Kidney (tissue), 14 donors: ENCODE measurements around the gene ZBTB49. TPM values are rescaled to one million over a fixed set of nuclear protein-coding genes. Genes with fewer than 3 reads are reported as not detected.

ENCODE experiments used
- DNase-seq, 5 donors: peaks; one replicate each; pipeline ENCODE4 v3.0.0-alpha.2; 2013 to 2020
- FAIRE-seq: peaks from 2 replicates; lab custom pipeline; 2012; peaks lifted over from hg19 to GRCh38; lab: Jason Lieb, UNC
- H3K27ac ChIP-seq, 2 donors: one replicate each; pipeline ENCODE4 v1.7.0; 2013; ENCODE audit warnings: low read depth in 2 of 2, low read length in 2 of 2, inconsistent platforms in 1 of 2
- H3K27me3 ChIP-seq: one replicate; pipeline ENCODE4 v1.7.1; 2013; ENCODE audit warnings: low read length, inconsistent platforms; ENCODE audit not compliant: control insufficient read depth, insufficient read depth
- H3K36me3 ChIP-seq, 3 donors: one replicate each; pipeline versions ENCODE4 v1.7.0 to v1.7.1; 2013; ENCODE audit warnings: low read length in 3 of 3, control low read depth in 1 of 3, inconsistent platforms in 1 of 3; ENCODE audit not compliant: insufficient read depth in 3 of 3, control insufficient read depth in 2 of 3
- H3K4me1 ChIP-seq, 3 donors: one replicate each; pipeline versions ENCODE4 v1.7.0 to v1.7.1; 2013; ENCODE audit warnings: low read length in 3 of 3, inconsistent platforms in 1 of 3, low read depth in 1 of 3; ENCODE audit not compliant: control insufficient read depth in 2 of 3, insufficient read depth in 2 of 3
- H3K4me3 ChIP-seq, 3 donors: one replicate each; pipeline versions ENCODE4 v1.7.0 to v1.8.1; 2013; ENCODE audit warnings: low read length in 3 of 3, control low read depth in 1 of 3, inconsistent platforms in 1 of 3
- H3K9ac ChIP-seq, 3 donors: one replicate each; pipeline versions ENCODE4 v1.7.0 to v1.7.1; 2013; ENCODE audit warnings: low read length in 3 of 3, control low read depth in 1 of 3, inconsistent platforms in 1 of 3
- H3K9me3 ChIP-seq, 3 donors: one replicate each; pipeline versions ENCODE4 v1.7.0 to v1.7.1; 2013; ENCODE audit warnings: low read length in 3 of 3, control low read depth in 1 of 3, inconsistent platforms in 1 of 3; ENCODE audit not compliant: control insufficient read depth in 2 of 3, insufficient read depth in 1 of 3
- CTCF ChIP-seq: IDR thresholded peaks from 3 replicates; pipeline ENCODE4 v1.5.1; 2012; ENCODE audit warnings: mild to moderate bottlenecking, moderate library complexity, borderline replicate concordance; ENCODE audit not compliant: insufficient read depth; ENCODE audit errors: extremely low read depth
- intact Hi-C: fragments of 100-400 bp; cut with DNase I; formaldehyde crosslinking; loops from one replicate; pipeline ENCODE4 v1.11.1; 2022
- polyA plus RNA-seq: library from polyadenylated mRNA; stranded (reverse); fragments of 350-450 nt; fragmentation: Illumina TruSeq; extraction: RNeasy Lipid Tissue Mini Kit (QIAGEN cat#74804); gene quantifications from one replicate; pipeline ENCODE4 v1.2.3, GENCODE V29; 2014; ENCODE audit warnings: low read depth, low replicate concordance; ENCODE audit not compliant: insufficient read depth
- total RNA-seq: library from RNA; stranded (reverse); fragmentation: NEBNext Ultra II Directional; extraction: Animal tissue kit (Norgen Biotek cat#: 25700); gene quantifications from one replicate; pipeline ENCODE4 v1.2.1, GENCODE V29; 2021
- donor health status: control.
- donor health status: control.
- donor health status: control.
- donor health status: control.
- donor health status: control.
- donor health status: DM: yes; HTN: yes; CAD: no.
- donor health status: Normal renal cell carcinoma (clear cell type).

Gene ZBTB49
- total and polyA plus RNA-seq, 2 donors from 2014 or later = 2.8 to 5.8 TPM

GRCh38 chr4:4268776-4269175 lies 21.3 kb upstream of the ZBTB49 start:
- Histone ChIP-seq H3K9ac (no peak overlapping the region), H3K9me3 (no peaks in the 10 kb centered on the region), H3K4me3 (no peak overlapping the region), H3K27ac (no peak overlapping the region), H3K4me1 (no peaks in the 10 kb centered on the region), H3K36me3 (peaks cover 0 to 4% (median 2%) of the 10 kb centered on the region in 3 donors), H3K27me3 (no peaks in the 10 kb centered on the region)
- intact Hi-C loops = no loop called here
- DNase-seq = no peak
- FAIRE-seq = no peak
- no peak for TF ChIP-seq CTCF

GRCh38 chr4:4269331-4269731 lies 20.7 kb upstream of the ZBTB49 start:
- FAIRE-seq = no peak
- no peak overlapping the region for H3K4me3 ChIP-seq
- no peak overlapping the region for H3K9ac ChIP-seq
- no peak for TF ChIP-seq CTCF
- H3K27ac ChIP-seq = no peak overlapping the region
- intact Hi-C loops = no loop called here
- H3K4me1 ChIP-seq = no peaks in the 10 kb centered on the region
- no peaks in the 10 kb centered on the region for H3K27me3 ChIP-seq
- DNase-seq = peak in 1 of 5 donors; percentile 75
- H3K36me3 ChIP-seq = peaks cover 2 to 4% (median 2%) of the 10 kb centered on the region in 3 donors
- no peaks in the 10 kb centered on the region for H3K9me3 ChIP-seq

- no peak overlapping the region for H3K9ac ChIP-seq
- no peaks in the 10 kb centered on the region for H3K27me3 ChIP-seq
- intact Hi-C loops = no loop called here
- FAIRE-seq (no peak), DNase-seq (no peak)
- no peak overlapping the region for H3K27ac ChIP-seq
- H3K9me3 ChIP-seq = no peaks in the 10 kb centered on the region
- H3K36me3 ChIP-seq = peaks cover 2 to 4% (median 2%) of the 10 kb centered on the region in 3 donors
- no peak overlapping the region for H3K4me3 ChIP-seq
- H3K4me1 ChIP-seq = no peaks in the 10 kb centered on the region
- TF ChIP-seq CTCF = no peak
Measured at GRCh38 chr4:4269856-4270255, 20.2 kb upstream of the ZBTB49 start.

GRCh38 chr4:4270529-4270928 lies 19.5 kb upstream of the ZBTB49 start:
- H3K4me1 ChIP-seq = no peaks in the 10 kb centered on the region
- H3K9ac ChIP-seq = no peak overlapping the region
- H3K27ac ChIP-seq = no peak overlapping the region
- TF ChIP-seq CTCF = no peak
- DNase-seq (no peak), FAIRE-seq (no peak)
- intact Hi-C loops = no loop called here
- H3K9me3 ChIP-seq = no peaks in the 10 kb centered on the region
- no peak overlapping the region for H3K4me3 ChIP-seq
- peaks cover 2 to 7% (median 2%) of the 10 kb centered on the region in 3 donors for H3K36me3 ChIP-seq
- no peaks in the 10 kb centered on the region for H3K27me3 ChIP-seq
